Measurements from ENCODE around the gene GRSF1. TPM values are rescaled to one million over a fixed set of nuclear protein-coding genes. Genes with fewer than 3 reads are reported as not detected.
"Not testable (repeated sequence)": the region's sequence is repeated elsewhere in the genome, so short reads cannot be mapped to it uniquely, and the experiment has no call there.

Gene GRSF1, protein sequence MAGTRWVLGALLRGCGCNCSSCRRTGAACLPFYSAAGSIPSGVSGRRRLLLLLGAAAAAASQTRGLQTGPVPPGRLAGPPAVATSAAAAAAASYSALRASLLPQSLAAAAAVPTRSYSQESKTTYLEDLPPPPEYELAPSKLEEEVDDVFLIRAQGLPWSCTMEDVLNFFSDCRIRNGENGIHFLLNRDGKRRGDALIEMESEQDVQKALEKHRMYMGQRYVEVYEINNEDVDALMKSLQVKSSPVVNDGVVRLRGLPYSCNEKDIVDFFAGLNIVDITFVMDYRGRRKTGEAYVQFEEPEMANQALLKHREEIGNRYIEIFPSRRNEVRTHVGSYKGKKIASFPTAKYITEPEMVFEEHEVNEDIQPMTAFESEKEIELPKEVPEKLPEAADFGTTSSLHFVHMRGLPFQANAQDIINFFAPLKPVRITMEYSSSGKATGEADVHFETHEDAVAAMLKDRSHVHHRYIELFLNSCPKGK
- total RNA-seq (2014; rRNA removed; shearing (Covaris generic)), result 38.0 and 61.5 TPM in 2 replicates

DNA sequence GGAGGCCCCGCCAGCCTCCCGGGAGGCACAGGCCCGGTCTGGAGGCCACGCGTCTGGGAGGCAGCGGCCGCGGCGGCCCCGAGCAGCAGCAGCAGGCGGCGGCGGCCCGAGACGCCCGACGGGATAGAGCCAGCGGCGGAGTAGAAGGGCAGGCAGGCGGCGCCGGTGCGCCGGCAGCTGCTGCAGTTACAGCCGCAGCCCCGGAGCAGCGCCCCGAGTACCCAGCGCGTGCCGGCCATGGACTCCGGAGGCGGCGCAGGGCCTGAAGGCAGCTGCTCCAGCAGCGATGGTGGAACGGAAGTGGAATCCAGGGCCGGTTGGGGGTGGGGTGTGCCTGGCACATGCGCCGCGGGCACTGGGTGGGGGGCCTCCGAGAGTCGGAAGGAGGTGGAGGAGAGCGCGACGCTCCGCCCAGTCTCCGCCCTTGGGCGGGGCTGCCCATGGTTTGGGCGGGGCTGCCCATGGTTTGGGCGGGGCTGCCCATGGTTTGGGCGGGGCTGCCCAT lies at the start of gene GRSF1:
Gene GRSF1 (minus strand): TSS at position 302 of the 505 bp plus-strand sequence. CDS start 63 bp downstream, at position 239.
- DNase-seq (ENCODE audit: low read depth), result peak; percentile 77

DNA sequence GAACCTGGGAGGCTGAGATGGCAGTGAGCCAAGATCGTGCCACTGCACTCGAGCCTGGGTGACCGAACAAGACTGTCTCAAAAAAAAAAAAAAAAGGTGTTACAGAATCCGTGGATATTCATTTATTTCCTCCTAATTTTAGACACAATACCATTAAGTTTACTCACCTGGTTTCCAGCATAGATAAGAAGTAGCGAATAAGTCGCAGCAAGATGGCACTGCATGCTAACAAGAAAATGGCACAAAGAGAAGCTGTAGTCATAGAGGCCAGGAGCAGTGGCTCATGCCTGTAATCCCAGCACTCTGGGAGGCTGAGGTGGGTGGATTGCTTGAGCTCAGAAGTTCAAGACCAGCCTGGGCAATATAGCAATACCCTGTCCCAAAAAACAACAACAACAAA lies 45.5 kb upstream of the GRSF1 start:
- no peak for DNase-seq (ENCODE audit: low read depth)

DNA sequence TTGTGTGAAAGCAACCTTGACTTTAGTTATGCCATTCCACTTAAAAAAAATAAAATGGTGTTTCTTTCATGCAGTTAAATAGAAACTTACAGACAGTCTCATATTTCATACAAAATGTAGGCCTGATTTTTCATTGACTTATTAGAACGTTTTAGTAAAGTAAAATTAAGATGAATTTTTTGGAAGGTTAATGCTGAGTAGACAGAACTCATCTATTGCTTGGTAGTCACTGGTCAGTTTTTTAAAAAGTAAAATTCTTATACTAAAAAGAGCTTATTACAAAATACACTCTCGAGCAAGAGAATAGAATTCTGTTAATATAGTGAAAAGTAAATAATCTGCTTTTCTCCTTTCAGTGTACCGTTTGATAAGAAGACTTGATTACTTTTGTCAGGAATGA lies 41.0 kb upstream of the GRSF1 start:
- no peak for DNase-seq (ENCODE audit: low read depth)

DNA sequence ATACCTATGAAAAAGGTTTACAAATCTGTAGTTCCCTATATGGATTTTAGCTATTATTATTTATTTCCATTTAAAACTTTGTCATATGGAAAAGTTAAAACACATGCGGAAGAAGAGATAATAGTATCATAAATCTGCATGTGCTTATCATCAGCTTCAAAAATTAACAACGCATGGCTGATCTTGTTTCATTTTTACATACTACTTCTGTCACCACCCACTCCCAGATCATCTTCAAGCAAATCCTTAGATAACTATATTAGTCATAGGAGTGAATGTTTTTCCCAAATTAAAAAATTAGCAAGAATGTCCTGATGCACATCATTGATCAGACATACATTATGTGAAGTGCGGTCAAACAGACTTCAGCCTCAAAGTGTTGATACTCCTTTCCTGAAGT lies 37.9 kb upstream of the GRSF1 start:
- DNase-seq (ENCODE audit: low read depth), result no peak

DNA sequence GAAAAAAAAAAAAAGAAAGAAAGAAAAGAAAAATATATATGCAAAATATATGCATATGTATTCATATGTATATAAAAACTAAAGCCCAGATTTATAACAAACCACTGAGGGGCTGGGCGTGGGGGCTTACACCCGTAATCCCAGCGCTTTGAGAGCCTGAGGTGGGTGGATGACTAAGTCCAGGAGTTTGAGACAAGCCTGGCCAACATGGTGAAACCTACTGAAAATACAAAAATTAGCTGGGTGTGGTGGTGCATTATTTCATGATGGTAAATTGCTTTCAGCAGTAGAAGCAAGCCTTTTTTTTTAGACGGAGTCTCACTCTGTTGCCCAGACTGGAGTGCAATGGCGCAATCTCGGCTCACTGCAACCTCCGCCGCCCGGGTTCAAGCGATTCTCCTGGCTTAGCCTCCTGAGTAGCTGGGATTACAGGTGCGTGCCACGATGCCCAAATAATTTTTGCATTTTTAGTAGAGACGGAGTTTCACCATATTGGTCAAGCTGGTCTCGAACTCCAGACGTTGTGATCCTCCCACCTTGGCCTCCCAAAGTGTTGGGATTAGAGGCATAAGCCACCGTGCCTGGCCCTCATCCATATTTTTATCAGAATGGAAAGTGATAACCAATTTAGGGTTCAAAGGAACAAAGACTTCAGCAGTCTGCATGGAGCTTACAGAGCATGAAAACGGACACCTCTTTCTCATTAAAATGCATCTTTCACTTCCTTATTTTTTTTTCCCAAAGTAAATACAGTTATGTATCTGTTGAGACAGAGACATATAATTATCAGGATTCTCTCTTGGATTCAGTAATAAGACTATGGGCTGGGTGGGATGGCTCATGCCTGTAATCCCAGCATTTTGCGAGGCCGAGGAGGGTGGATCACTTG lies 34.8 kb upstream of the GRSF1 start:
- no peak for DNase-seq (ENCODE audit: low read depth)

DNA sequence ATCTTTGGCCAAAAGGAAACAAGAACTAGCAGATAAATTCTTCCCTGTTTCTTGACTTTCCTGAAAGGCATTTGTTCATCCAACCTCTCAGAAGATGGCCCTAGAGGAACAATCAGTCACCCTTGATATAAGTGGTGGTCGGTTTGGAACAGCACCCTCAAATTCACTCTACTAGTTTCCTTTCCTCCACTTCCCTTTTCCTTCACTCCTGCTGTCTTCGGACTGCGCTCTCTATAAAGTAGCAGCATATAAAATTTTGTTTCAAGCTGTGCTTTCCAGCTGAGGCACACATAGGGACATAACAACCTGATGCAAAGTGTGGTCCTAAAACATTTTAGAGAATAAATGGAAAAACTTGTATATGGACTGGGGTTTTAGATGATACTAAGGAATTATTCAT lies 33.5 kb upstream of the GRSF1 start:
- no peak for DNase-seq (ENCODE audit: low read depth)

DNA sequence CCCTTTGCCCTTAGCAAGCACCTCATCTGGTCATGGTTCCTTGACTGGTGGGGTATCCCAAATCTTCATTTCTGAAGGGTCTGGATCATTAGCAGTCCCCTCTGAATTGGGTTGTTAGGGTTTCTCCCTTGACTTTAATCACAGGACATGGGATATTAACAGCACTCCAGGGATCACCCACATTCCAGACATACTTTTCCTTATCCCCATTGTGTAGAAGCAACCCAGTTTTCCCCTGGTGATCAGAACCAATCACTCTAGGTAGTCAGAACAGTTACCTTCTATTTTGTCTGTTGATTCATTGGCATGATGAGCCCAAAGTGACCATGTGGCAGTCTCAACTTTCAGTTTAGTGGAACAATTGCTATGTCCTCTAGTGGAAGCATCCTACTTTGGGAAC lies 29.1 kb upstream of the GRSF1 start:
- no peak for DNase-seq (ENCODE audit: low read depth)

DNA sequence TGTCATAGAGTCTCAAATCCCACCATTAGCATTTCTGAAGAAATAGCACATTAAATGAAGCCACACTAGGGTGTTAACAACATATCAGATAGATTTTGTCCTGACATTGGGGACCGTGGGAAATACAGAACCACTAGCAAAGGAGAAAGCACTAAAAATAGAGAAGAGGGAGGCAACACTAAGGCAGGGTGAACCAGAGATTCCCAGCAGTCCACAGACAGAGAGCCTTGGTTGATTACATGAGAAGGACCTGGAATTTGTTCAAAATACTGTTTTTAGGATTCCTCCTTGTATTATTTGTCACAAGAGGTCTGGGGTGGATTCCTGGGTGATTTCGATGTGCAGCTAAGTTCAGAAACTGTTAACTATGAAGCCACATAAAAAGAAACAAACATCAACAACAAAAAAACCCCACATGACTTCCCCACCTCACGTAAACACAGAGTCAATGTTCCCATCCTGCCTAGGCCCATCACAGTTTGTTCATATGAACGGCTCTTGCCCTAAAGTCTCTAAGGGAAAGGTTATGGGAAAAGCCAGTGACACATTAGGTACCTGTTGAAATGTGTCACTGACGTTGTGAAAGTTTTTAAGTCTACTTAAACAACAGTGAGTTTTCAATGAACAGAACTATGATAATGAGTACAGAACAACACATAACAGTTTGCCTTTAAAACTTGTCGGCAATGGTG lies 23.6 kb upstream of the GRSF1 start:
- DNase-seq (ENCODE audit: low read depth), result no peak

DNA sequence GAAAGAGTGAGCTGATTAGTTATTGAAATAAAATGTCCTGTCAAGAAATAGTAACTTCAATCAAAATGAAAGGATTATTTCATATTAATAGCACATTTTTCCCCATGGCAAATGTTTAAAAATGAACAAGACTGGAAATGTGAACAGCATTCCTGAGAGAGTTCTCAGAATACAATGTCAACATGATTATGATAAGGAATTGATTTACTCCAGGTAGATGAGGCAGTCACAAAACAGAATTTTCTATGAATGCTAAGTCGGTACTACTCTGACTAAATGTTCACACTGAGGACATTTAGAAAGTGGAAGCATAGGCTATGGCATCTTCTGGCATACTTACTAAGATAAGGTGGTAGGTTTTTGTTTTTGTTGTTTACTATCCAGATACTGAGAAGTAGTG lies 19.4 kb upstream of the GRSF1 start:
- no peak for DNase-seq (ENCODE audit: low read depth)

DNA sequence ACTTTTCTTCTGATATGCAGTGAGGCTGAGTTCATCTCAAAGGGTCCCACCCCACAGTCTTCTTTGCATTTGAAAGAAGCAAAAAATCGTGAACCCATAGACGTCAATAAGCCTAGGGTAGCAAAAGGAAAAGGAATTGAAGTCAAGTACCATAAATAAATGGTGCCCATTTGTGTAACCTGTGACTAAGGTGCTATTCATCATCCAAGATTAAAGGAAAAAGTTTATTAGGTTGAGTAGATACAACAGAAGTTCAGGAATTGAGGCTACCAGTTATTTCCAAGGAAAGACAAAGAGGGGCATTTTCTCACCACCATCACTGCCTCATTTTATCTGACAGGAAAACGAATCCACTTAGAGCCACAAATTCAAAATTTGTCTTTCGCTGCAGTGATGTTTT lies 18.8 kb upstream of the GRSF1 start:
- DNase-seq (ENCODE audit: low read depth), result no peak

DNA sequence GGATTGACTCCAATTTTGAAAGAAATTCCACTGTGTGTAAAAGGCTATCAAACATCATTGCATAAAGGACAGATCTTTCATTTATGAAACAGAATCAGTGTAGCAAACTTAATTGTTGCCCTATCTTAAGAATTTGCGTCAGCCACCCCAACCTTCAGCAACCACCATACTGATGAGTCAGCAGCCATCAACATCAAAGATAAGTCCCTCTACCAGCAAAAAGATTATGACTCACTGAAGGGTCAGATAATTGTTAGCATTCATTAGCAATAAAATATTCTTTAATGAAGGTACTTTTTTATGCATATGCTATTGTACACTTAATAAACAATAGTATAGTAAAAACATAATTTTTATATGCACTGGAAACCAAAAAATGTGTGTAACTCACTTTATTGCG lies 15.8 kb upstream of the GRSF1 start:
- DNase-seq (ENCODE audit: low read depth), result no peak

DNA sequence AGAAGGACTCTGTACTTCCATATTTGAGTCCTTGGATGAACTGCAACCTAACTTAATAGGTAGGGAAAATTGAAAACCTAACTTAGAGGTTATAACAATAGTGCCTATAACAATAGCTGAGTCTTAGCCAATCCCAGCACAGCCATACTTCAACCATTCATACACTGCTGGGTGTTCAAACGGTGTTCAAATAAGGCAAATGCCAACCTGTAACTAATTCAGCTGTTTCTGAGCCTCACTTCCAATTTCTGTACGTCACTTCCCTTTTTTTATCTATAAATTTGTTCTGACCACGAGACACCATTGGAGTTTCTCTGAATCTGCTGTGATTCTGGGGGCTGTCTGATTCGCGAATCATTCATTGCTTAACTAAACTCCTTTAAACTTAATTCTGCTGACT lies 9.6 kb upstream of the GRSF1 start:
- DNase-seq (ENCODE audit: low read depth), result no peak

DNA sequence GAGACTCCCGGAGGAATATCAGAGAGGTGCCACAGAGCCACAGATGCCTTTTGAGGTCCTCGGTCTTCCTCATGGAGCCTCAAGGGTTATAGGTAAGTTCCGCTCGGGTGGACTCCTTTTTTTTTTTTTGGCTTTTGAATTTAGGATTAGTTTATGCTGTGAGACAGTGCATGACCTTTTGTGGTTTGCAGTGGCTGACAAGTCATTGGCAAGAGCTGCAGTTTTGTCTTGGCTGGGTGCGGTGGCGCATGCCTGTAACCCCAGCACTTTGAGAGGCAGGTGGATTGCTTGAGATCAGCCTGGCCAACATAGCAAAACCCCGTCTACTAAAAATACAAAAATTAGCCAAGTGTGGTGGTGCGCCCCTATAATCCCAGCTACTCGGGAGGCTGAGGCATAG lies 4.5 kb upstream of the GRSF1 start:
- DNase-seq (ENCODE audit: low read depth), result no peak

DNA sequence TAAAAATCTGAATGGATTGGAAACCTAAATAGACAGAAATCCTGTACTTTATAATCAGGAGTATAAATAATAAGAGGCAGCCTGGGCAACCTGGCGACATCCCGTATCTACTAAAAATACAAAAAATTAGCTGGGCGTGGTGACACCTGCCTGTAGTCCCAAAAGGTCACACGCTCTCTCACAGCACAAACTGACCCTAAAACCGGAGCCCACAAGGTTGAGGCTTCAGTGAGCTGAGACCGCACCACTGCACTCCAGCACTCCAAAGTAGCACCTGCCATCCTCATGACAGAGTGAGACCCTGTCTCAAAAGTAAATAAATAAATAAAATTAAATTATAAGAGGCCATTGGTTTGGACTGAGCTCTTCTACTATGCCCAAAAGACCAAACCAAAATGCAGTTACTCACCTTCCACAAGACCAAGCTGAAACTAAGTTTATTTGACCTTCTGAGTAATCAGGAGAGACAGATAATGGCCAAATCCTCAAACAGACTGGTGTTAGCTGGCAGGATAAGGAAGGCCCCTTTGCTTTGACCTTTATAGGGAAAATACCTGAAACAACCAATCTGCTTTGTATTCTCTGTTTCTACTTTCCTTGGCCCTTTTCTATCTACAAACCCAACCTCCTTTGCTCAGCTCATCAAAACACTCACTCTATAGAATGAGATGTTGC lies 3.2 kb upstream of the GRSF1 start:
- no peak for DNase-seq (ENCODE audit: low read depth)

DNA sequence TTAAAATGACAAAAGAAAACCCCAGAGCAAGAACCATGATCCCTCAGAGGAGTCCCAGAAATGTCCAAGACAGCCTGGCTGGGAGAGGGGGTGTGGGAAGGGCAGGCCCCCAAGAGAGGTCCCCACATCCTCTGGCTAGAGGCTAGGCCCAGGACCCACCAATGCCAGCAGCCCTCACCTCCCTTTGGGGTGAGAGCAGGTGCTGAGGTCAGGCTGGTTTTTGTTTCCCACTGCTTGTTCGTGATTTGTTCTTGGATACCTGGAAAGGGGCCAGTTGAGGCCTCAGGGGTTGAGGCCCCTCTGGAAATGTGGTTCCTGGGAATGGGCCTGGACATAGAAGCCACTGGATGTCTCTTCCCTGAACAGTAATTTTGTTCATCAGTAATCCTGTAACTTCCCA lies 2.3 kb upstream of the GRSF1 start:
- DNase-seq (ENCODE audit: low read depth), result no peak

DNA sequence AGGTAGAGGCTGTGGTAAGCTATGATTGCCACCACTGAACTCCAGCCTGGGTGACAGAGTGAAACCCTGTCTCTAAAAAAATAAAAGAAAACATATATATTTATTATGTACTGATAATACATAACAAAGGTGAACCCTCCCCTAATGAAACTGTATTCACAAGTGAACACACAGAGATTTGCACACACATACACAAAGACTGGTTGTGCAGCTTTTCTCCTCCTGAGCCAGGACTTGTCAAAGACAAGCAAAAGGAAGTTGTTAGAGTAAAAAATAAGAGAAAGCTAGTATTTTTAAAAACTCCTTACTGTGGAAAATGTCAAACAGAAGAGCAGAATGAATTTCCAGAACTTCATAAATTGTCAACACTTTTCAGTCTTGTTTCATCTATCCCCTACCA lies 1.5 kb upstream of the GRSF1 start:
- DNase-seq (ENCODE audit: low read depth), result no peak

DNA sequence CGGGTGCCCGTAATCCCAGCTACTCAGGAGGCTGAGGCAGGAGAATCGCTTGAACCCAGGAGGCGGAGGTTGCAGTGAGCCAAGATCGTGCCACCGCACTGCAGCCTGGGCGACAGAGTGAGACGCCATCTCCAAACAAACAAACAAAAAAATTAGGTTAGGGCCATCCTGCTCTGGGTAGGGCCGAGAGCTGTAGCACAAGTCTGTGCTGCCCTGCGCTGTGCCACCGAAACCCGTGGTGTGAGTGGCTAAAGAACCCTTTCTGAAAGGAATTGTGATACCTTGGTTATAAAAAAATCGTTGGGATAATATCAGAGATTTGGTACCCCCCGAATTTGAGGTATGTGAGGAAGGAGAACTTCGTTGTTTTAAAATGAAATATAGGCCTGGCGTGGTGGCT lies 941 bp upstream of the GRSF1 start:
- not testable (repeated sequence) for DNase-seq (ENCODE audit: low read depth)

DNA sequence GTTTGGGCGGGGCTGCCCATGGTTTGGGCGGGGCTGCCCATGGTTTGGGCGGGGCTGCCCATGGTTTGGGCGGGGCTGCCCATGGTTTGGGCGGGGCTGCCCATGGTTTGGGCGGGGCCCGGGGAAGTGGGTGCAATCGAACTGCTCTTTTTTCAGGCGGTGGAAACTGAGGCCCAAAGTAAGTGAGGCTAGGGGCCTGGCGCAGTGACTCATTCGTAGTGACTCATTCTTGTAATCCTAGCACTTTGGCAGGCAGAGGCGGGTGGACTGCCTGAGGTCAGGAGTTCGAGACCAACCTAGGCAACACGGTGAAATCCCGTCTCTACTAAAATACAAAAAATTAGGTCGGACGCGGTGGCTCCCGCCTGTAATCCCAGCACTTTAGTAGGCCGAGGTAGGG lies 447 bp upstream of the GRSF1 start:
- peak; percentile 19 for DNase-seq (ENCODE audit: low read depth)

DNA sequence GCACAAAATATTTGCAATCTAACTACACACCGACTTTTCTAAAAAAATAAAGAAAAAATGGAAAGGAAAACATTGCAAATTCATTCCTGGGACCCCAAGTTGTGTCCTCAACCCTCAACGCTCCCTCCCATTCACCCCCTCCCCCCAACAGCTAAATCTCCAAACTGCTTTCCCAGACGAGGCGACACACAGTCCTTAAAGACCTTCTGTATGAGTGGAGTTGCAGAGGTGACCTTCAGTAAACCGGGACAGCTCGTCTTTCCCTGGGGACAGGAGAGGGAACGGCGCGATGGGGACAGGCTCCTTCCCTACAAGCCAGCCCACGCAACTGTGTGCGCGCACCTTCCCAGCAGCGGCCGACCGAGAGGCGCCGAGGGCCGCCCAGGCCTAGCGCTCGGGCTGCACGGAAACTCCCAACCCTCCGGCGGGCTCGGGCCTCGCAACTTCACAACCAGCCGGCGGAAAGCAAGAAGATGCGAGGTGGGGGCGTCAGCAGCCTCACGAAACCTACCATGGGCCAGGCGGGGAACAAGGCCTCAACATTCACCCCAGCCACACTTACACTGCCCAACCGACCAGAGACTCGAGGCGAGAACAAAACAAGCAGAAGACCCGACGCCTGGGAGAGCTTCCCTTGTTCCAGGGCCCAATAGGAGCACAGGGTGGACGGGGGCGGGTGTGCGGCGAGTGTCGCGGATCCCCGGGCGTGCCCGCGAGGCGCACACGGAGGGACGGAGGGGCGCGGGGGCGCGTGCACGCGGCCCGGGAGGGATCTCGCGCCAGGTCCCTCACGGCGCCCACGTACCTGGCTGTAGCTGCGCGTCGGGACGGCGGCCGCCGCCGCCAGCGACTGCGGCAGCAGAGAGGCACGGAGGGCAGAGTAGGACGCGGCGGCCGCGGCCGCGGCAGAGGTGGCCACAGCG lies 763 bp downstream of the GRSF1 start:
- DNase-seq (ENCODE audit: low read depth), result peak; percentile 56

DNA sequence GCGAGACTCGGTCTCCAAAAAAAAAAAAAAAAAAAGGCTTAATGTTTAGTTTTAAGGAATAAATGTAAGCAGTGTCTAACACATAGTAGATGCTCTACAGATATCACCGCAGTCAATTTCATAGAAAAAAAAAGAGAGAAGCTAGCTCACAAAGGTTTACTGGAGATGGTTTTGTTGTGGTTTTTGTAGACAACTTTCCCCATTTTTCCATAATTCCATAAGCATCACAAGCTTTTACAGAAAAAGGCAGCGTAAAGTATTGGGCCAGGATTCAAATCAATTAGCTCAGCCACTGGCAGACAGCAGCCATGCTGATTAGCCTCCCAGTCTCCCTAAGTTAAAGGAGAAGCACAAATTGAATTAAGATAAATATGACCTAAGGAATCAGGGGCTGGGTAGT lies 1.5 kb downstream of the GRSF1 start:
- no peak for DNase-seq (ENCODE audit: low read depth)
